ENCODE results near the gene BMPR2.

DNA sequence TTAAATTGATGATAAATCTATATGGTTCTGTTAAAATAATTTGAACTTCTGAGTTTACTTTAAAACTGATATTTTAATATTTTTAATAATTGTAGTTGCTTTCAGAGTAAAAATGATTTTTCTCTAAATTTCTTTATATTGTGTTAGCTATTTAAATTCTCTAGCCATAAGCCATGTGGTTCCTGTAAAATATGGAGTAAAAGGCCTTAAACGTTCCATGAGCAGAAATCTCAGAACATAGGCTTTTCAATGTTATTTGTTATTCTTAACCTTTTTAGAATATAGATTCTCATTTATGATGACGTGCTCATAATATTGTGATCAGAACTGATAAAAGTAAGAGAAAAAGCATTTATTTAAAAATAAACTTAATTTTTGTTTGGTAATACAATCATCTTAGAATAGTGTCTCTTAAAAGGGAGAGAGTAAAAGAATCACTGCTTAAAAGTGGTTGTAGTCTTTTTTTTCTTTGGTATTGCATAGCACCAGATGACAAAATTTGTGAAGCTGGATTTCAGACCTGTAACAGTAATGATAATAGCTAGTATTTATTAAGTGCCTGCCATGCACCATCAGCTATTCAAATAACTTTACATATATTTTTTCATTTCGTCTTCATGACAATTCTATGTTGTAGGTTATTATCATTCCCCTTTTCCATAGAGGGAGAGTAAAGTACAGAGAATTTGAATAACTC is 2.7 kb downstream of the BMPR2 start:
- TF ChIP-seq CTCF (IDR thresholded peaks at IDR 0.05) (no peak), POLR2A (IDR thresholded peaks at IDR 0.05) (no peak), EP300 (IDR thresholded peaks at IDR 0.05) (no peak)
